GM12865 (cell line): ENCODE data around the gene SLC24A3.

Experiments used
- DNase-seq: peaks from one replicate; pipeline ENCODE4 v3.0.0; 2010; ENCODE audit warnings: low read depth
- H3K4me3 ChIP-seq: 2 replicates; pipeline ENCODE4 v1.5.1; 2011; ENCODE audit warnings: mild to moderate bottlenecking, low read depth, low read length, control low read depth
- CTCF ChIP-seq: IDR thresholded peaks from 2 replicates; pipeline ENCODE4 v1.5.1; 2011; ENCODE audit warnings: low read length, control low read depth, low read depth, inconsistent platforms; ENCODE audit not compliant: insufficient read depth; ENCODE audit errors: missing control alignments

Gene SLC24A3

DNA sequence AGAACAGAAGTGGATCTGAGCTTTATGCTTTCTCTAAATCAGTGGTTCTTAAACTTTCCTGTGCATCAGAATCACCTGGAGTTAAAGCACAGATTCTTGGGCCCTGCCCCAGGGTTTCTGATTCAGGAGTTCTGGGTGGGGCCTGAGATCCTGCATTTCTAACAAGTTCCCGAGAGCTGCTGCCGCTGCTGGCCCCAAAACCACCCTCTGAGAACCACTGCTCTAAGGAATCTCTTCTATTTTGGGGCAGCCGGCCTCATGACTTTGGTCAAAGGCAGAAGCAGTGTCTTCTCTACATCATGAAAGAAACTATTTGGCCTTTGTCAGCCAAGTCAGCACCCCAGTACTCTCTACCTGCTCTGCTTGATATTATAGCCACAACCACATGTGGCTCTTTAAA lies 503.5 kb downstream of the SLC24A3 start:
- TF ChIP-seq CTCF, result no peak
- no peak for DNase-seq
- no peak overlapping the region for H3K4me3 ChIP-seq

DNA sequence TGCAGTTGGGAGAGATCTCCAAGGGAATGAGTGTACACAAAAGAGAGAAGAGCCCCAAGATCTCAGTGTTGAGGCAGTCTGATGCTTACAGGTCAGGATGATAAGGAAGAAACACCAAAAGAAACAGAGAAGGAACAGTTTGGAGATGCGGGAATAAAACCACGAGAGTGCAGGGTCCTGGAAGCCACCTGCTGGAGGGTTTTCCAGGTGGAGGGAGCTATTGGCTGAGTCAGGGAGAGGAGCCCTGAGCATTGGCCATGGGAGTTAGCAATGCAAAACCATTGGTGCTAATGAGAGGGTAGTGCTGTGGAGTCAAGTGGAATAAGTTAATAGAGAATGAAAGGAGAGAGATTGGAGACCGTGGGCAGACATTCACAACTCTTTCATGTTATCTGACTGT lies 506.4 kb downstream of the SLC24A3 start:
- no peak overlapping the region for H3K4me3 ChIP-seq
- DNase-seq, result no peak
- TF ChIP-seq CTCF, result no peak

- TF ChIP-seq CTCF, result no peak
- no peak overlapping the region for H3K4me3 ChIP-seq
- DNase-seq, result no peak
Measured at GRCh38 chr20:19720991-19721390, 508.5 kb downstream of the SLC24A3 start.

DNA sequence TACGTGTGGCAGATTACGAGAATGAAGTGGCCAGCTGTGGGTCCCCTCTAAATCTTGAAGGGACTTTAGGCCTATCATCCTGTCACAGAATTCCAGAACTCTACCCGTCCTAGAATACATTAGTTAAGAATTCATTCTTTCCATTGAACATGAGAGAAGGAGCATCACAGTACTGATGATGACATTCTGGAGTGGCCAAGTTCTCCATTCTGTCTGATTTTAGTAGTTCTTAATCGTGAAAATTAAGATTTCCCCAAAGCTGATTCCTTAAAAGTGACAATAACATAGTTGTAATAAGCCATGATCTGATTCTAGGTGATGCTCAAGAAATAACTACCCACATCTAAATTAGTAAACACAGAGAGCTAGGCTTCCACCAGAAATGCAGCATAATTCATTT lies 510.6 kb downstream of the SLC24A3 start:
- DNase-seq, result no peak
- TF ChIP-seq CTCF, result no peak
- no peak overlapping the region for H3K4me3 ChIP-seq

- no peak overlapping the region for H3K4me3 ChIP-seq
- no peak for DNase-seq
- no peak for TF ChIP-seq CTCF
Measured at GRCh38 chr20:19723813-19724430, 511.5 kb downstream of the SLC24A3 start.

DNA sequence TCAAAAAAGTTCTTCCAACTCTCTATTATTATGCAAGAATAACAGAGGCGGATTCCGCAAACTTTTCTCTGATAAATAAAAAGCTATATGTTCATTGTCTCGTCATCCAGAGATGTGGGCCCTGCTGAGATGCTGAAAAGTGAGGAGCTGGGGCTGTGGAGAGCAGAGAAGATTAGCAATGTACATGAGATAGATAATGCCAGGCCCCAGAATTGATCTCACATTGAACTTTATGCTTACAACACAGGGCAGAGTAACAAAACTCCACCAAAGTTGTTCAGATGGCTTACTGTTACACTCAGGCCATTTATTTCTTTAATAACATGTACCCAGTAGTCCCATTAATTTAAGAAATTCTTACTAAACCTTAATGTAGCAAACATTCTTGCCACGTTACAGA lies 512.9 kb downstream of the SLC24A3 start:
- DNase-seq, result no peak
- TF ChIP-seq CTCF, result no peak
- no peak overlapping the region for H3K4me3 ChIP-seq

DNA sequence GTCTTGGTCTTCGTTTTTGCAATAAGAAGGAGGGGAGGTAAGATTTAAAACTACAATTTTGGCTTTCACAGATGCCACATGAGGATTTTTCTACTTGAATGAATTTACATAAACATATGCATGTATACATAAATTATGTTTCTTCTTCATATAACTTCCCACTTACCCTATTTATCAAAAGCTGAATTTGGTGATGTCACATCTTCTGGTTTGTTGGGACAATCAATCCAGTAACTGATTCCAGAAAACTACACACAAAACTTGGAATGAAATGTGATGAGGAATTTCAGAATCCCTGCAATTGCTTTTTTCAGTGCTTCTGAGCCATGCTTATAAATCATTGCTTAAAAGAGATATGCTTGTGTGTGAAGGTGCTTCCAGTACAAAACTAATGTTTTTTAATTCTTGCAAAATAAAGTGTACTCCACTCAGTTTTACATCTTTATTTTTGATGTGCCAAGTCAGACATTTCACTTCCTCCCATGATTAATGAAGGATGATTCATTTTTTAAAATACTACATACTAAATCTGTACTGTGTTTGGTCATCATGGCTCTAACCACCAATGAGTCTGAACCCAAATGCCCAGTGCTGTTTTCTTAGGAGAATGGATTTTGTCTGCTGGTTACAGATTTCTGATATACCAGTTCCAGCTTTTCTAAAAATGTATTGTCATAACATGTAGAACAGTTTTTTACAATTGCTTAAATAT lies 513.5 kb downstream of the SLC24A3 start:
- no peak for TF ChIP-seq CTCF
- H3K4me3 ChIP-seq, result no peak overlapping the region
- DNase-seq, result no peak
